Measurements from ENCODE around the gene ANKRD12. TPM values are rescaled to one million over a fixed set of nuclear protein-coding genes. Genes with fewer than 3 reads are reported as not detected.
A peak's percentile ranks its signal among the peaks of the same experiment; 100 is the strongest.

ANKRD12 gene
- total RNA-seq, 2 experiments from 2014 or later = 62.5 to 68.4 TPM

DNA sequence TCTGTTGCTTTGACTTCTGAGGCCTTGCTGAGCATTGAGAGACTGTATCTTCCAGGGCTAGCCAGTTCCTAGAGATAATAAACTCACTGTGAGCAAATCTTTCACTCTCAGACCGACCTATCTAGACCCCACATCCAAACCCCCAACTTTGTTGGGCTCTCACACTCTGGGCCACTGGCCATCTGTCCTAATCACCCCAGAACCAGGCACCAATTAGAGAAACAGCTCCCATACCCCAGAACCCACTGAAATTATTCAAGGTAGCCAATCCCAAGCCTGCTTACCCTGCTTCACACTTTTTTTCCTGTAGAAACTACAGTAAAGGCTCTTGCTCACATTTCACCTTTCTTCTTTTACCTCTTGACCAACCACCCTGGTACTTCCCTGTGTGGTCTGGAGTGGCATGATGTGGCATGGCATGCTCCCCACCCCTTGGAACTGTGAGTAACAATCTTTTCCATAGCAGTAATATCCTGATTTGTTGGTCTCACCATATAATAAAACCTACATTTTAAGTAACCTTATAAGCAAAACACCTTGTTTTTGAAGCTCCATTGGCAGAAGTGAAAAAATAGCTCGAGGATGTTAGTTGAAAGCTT lies 55.2 kb downstream of the ANKRD12 start:
- H3K4me3 Mint-ChIP-seq = no peak overlapping the region

GRCh38 chr18:9193031-9193430 lies 56.5 kb downstream of the ANKRD12 start:
- Mint-ChIP-seq H3K4me3 (no peak overlapping the region), H3K4me1 (ENCODE audit: low read depth) (peaks cover 20% of the 10 kb centered on the region), H3K27me3 (no peaks in the 10 kb centered on the region), H3K36me3 (ENCODE audit: low read depth) (peaks cover 55% of the 10 kb centered on the region), H3K27ac (no peak overlapping the region), H3K9me3 (no peaks in the 10 kb centered on the region)
- POLR2A ChIA-PET = interaction anchor here (1.5 kb wide), 1 partner anchor 12 kb away, joined by 3 read pairs; no protein-coding TSS in a partner anchor
- TF ChIP-seq CTCF (IDR thresholded peaks at IDR 0.05) = no peak
- intact Hi-C loops (cut with micrococcal nuclease) = no loop called here
- DNase-seq (no peak), ATAC-seq (no peak)
- CTCF ChIA-PET = no interaction called here

More for the DNA sequence above, 55.2 kb downstream of the ANKRD12 start:
- peaks cover 20% of the 10 kb centered on the region for H3K4me1 Mint-ChIP-seq (ENCODE audit: low read depth)
- TF ChIP-seq CTCF (IDR thresholded peaks at IDR 0.05) = no peak
- ChIA-PET CTCF (no interaction called here), POLR2A (interaction anchor here (1.5 kb wide), 1 partner anchor 14 kb away, joined by 3 read pairs; no protein-coding TSS in a partner anchor)
- ATAC-seq = peak; percentile 42
- H3K36me3 Mint-ChIP-seq (ENCODE audit: low read depth) = peaks cover 53% of the 10 kb centered on the region
- no peaks in the 10 kb centered on the region for H3K27me3 Mint-ChIP-seq
- intact Hi-C loops (cut with micrococcal nuclease) = no loop called here
- DNase-seq = no peak
- no peaks in the 10 kb centered on the region for H3K9me3 Mint-ChIP-seq
- peak overlapping the region; percentile 46 for H3K27ac Mint-ChIP-seq

DNA sequence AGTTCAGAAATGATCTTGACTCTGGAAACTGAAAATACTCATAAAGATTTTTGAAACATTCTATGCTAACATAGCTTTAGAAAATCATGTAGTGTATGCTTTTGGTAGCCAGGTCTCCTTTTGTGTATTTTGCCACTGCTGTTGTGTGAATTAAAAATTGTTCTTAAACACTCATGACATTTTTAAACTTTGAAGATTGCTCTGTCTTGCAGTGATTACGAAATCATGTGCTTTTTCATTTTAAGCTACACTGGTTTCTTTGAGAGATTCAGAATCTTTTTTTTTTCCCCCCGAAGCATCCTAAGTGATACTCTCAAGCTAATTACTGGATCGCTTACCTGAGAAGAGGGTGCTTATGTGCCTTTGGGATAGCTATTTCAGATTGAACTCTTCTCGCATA lies 60.0 kb downstream of the ANKRD12 start:
- ATAC-seq = no peak
- DNase-seq = no peak
- no peak for TF ChIP-seq CTCF (IDR thresholded peaks at IDR 0.05)
- Mint-ChIP-seq H3K9me3 (no peaks in the 10 kb centered on the region), H3K4me3 (no peak overlapping the region), H3K36me3 (ENCODE audit: low read depth) (peaks cover 31% of the 10 kb centered on the region), H3K4me1 (ENCODE audit: low read depth) (peaks cover 8% of the 10 kb centered on the region), H3K27ac (no peak overlapping the region), H3K27me3 (no peaks in the 10 kb centered on the region)
- CTCF ChIA-PET = interaction anchor here (0.9 to 1.3 kb wide), 2 partner anchors 9 to 37 kb away, joined by 3 to 6 read pairs; no protein-coding TSS in a partner anchor
- POLR2A ChIA-PET = interaction anchor here (0.6 kb wide), 1 partner anchor 11 kb away, joined by 3 read pairs; no protein-coding TSS in a partner anchor
- intact Hi-C loops (cut with micrococcal nuclease) = no loop called here

GRCh38 chr18:9199681-9200080 lies 63.1 kb downstream of the ANKRD12 start:
- Mint-ChIP-seq H3K36me3 (ENCODE audit: low read depth) (peaks cover 23% of the 10 kb centered on the region), H3K4me3 (no peak overlapping the region), H3K4me1 (ENCODE audit: low read depth) (peaks cover 4% of the 10 kb centered on the region), H3K9me3 (no peaks in the 10 kb centered on the region), H3K27me3 (no peaks in the 10 kb centered on the region), H3K27ac (no peak overlapping the region)
- ATAC-seq (no peak), DNase-seq (no peak)
- intact Hi-C loops (cut with micrococcal nuclease) = no loop called here
- TF ChIP-seq CTCF (IDR thresholded peaks at IDR 0.05) = no peak
- CTCF ChIA-PET = no interaction called here
- POLR2A ChIA-PET = no interaction called here

GRCh38 chr18:9201224-9201623 lies 64.6 kb downstream of the ANKRD12 start:
- intact Hi-C loops (cut with micrococcal nuclease) = no loop called here
- Mint-ChIP-seq H3K4me1 (ENCODE audit: low read depth) (peaks cover 6% of the 10 kb centered on the region), H3K36me3 (ENCODE audit: low read depth) (peaks cover 14% of the 10 kb centered on the region), H3K27ac (no peak overlapping the region), H3K4me3 (no peak overlapping the region), H3K9me3 (no peaks in the 10 kb centered on the region), H3K27me3 (no peaks in the 10 kb centered on the region)
- DNase-seq = no peak
- no peak for TF ChIP-seq CTCF (IDR thresholded peaks at IDR 0.05)
- POLR2A ChIA-PET = no interaction called here
- no peak for ATAC-seq
- CTCF ChIA-PET = no interaction called here
